GM18498 (cell line): ENCODE data around the gene FOXI1.
"Not testable (repeated sequence)": the region's sequence is repeated elsewhere in the genome, so short reads cannot be mapped to it uniquely, and the experiment has no call there.

ENCODE experiments used
- ATAC-seq: cut with Tn5 transposase; IDR thresholded peaks from one replicate; pipeline ENCODE4 v1.9.1; 2021; ENCODE audit warnings: mild to moderate bottlenecking, moderate library complexity; ENCODE audit not compliant: unreplicated experiment

Gene FOXI1

GRCh38 chr5:170121321-170121720, 15.6 kb downstream of the FOXI1 start:
- ATAC-seq = no peak

DNA sequence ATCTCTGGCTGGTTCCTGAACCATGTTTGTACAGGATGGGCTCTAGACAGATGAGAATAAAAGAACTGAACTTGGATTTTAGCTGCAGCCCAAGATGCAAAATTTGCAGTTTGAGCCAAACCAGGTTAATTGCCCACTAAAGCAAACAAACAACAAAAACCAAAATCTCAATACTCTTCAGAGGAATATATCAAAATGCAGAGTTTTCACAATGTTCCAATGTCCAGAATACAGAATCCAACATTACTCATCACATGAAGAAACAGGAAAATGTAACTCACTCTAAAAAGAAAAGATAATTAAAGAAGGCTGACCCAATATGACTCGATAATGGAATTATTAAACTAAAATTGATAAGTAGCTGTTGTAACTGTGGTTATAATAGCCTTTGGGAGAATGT, 20.4 kb downstream of the FOXI1 start:
- ATAC-seq = no peak

DNA sequence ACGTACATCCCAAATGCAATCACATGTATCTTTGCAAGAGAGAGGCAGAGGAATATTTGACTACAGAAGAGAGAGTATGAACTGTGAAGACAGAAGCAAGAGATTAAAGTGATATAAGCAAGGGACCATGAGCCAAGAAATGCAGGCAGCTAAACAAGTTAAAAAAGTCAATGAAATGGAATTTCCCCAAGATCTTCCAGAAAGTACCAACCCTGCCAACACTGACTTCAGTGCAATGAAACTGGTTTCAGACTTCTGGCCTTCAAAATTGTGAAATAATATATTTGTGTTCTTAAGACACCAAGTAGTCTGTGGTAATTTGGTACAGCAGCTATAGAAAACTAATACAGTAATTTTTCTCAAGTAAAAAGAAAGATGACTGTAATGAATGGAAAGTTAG, 20.9 kb downstream of the FOXI1 start:
- no peak for ATAC-seq

DNA sequence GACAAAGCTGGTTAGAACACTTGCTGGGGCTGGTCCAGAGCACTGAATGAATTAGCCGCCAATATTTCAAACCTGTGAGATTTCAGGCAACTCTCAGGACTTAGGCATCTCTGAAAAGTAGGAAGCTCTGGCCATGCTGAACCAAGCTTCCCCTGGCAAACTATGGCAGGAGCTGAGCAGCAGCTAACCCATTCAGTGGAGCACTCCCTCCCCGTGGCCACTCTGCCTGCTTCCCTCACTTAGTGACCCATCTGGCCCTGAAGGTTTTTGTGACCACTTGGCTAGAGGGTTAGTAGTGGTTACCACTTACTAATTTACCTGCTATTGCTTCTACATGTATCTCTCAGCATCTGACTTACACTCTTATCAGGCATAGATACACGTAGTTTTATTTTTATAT, 25.5 kb downstream of the FOXI1 start:
- ATAC-seq = no peak

GRCh38 chr5:170132269-170132975, 26.7 kb downstream of the FOXI1 start:
- no peak for ATAC-seq

- no peak for ATAC-seq
Measured at GRCh38 chr5:170132976-170133448, 27.3 kb downstream of the FOXI1 start.

DNA sequence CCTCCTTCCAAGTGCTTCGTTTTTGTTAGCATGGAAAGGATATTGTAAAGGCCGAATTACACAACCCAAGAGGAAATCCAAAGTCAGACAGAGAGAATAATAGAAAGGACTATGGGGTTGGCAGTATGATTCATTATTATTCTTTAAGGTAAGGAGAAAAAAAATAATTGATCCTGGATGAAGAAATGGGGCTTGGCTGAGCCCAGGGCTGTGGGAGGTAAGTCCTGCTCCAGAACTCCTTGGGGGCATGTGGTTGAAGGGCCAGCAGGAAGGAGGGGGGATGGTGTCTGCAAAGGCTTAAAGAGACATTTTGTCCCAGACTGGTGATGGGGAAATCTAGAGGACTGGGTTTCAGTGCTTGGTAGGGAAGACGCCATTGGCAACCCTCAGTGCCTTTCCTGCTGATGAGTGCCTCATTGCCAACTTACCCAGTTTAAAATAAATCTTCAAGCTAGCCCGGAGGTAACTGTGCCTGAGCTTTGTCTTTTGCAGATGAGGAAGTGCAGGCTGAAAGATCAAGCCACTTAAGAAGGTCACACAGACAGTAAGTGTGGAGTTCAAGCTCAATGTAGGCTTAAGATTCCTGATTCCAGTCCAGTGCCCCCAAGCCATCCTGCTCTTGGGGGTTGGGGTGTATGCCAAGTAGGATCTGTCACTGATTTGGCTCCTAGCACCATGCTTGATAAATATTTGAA, 30.2 kb downstream of the FOXI1 start:
- ATAC-seq = no peak

- ATAC-seq = no peak
Measured at GRCh38 chr5:170136506-170136905, 30.8 kb downstream of the FOXI1 start.

DNA sequence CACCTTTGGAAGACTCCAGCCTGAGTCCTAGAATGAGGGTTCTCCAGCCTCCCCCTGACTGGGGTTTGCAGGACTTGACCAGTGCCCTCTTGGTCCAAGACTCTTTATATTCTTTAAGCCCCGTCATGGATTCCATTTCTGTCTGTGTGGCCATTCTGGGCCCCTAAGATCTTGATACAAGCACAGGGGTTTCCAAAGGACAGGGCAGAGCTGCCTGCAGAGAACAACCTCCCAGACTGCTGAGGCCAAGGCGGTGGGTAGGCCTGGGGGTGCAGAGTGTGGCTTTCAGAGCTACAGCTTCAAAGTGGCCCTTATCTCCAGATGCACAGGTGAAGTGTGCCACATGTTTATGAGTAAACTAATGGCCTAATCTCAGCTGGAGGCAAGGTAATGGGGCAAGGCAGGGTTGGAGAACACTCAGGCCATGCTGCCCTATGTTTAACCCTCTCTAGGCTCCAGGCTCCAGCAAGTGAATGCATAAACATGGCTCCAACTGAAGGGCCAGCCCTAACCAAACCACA, 32.1 kb downstream of the FOXI1 start:
- ATAC-seq = no peak

GRCh38 chr5:170138273-170138672, 32.6 kb downstream of the FOXI1 start:
- no peak for ATAC-seq

DNA sequence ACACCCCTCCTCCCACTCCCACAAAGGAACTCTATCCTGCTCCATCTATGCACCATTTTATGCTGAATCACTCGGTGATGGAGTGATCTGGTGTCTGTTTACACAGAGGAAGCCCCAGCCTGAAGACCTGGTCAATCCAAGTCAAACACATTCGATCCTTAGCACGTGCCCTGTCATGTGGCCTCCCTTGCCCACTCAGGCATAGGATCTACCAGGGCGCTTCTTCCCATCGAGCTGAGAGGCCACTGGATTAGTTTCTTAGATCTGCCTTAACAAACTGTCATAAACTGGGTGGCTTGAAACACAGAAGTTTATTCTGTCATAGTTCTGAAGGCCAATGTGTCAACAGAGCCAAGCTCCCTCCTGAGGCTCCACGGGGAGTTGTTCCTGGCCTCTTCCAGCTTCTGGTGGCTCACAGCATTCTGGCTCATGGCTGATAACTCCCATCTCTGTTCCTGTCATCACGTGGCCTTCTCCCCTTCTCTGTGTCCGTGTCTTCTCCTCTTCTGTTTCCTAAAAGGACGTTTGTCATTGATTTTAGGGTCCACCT, 34.2 kb downstream of the FOXI1 start:
- ATAC-seq = no peak

- ATAC-seq = not testable (repeated sequence)
Measured at GRCh38 chr5:170141196-170141595, 35.5 kb downstream of the FOXI1 start.

DNA sequence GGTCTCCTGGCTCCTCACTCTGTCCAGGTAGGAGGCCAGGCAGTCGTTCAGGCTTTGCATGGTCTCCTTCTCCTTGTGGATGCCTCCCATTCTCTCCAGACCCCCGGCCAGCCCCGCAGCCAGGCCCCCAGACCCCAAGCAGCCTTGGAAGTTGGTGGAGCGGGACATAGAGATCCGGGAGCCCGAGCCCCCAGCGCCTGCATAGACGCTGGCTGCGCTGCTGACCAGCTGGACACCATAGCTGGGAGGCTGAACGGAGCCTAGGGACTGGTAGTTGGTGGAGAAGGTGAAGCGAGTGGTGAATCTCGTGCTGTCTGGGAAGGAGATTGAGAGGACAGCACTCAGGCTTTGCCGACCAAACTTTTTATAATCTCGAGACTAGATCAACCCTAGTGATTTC, 35.9 kb downstream of the FOXI1 start:
- no peak for ATAC-seq

GRCh38 chr5:170142196-170142595, 36.5 kb downstream of the FOXI1 start:
- ATAC-seq = no peak

DNA sequence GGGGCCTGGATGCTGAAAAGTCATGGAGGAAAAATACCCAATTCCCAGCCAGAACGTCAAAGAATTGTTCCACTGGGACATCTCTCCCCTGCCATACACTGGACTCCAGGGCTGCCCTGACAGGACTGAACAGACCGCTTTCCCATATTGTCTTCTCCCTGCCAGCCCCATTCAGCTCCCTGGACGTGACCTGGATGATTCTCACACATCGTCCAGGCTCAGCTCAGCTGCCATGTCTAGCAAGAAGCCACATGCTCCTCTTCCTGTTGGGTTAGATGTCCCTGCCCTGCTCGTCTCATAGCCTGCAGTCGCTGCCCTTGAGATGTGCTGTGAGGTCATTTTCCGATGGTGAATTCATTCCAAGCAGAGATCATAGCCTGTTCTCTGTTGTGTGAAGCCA, 37.4 kb downstream of the FOXI1 start:
- no peak for ATAC-seq

DNA sequence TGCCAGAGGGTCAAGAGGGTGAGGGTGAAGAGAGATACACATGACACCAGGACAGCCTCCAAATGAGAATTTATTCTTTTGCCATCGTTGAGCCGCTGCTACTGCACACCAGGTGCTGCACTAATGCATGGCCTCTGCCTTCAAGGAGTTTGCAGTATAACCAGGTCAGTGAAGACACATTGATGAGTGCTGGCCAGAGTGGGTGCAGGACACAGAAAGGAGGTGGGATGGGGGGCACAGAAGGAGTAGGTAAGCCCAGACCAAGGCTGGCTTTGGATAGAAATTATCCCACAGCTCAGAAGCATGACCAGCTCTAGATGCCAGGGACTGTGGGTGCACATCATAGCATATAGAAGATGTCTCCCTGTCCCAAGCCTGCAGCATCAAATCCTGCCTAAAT, 38.0 kb downstream of the FOXI1 start:
- no peak for ATAC-seq

DNA sequence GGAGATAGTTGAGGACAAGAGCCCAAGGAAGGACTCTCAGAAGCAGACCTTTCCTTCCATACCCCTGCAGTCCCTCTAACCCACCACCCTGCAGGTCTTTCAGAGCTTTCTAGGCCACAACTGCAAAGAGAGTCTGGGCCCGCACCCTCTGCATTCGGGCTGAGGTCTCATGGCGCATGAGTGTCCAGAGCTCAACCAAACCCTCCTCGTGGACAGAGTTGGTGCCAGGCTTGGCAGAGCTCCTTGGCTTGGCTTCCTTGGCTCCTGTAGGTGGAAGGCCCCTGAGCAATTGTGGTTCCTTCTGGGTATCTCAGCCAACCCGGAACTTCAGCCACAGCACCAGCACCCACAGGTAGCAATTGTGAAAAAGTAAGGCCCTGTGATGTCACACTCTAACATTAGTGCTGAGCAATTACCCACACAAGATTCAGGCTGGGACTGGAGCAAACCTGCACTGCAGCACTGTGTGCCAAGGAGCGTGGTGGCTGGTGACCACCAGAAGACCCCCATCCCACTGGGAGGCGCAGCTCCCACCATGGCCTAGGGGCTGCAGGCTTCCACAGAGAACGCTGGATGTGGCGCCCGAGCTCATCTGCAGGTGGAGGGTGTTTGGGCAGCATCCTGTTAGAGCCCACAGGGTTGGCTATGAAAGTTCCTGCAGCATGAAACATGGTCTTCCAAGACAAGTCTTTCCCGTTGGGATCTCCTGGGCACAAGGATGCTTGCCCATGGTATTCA, 38.8 kb downstream of the FOXI1 start:
- ATAC-seq = no peak

DNA sequence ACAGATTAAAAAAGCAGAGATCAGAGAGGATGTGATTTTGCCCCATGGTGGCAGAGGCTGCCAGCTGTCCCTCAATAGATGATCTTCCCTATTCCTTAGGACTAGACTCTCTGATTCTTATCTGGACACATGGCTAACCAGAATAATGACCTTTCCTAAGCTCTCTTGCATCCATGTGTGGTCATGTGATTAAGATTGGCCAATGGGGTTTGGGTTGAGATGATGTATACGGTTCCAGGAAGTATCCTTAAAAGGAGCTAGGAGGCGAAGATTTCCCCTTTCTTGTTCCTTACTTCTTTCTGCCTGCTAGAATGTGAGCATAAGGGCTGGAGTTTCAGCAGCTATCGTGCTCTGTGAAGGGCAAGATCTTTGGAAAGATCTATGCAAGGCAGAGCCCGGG, 39.8 kb downstream of the FOXI1 start:
- ATAC-seq = no peak

GRCh38 chr5:170147051-170147752, 41.5 kb downstream of the FOXI1 start:
- ATAC-seq = no peak

GRCh38 chr5:170147753-170148264, 42.1 kb downstream of the FOXI1 start:
- ATAC-seq = no peak
